SK-N-SH (cell line): Measurements from ENCODE around the gene LHB. TPM values are rescaled to one million over a fixed set of nuclear protein-coding genes. Genes with fewer than 3 reads are reported as not detected.

Source experiments
- CTCF ChIA-PET: fragments of 300-600, 350-600 bp; formaldehyde crosslinking; extraction: SDS; loops from one replicate; lab custom pipeline; 2021; lab: Yijun Ruan, JAX
- POLR2A ChIA-PET: fragments of 350-600 bp; sonication (Branson Sonifier 250); formaldehyde crosslinking; extraction: SDS; loops from one replicate; lab custom pipeline; 2020; ENCODE audit warnings: antibody characterized with exemption, inconsistent platforms; lab: Yijun Ruan, JAX
- DNase-seq: peaks from one replicate; pipeline ENCODE4 v3.0.0; 2012
- H2AFZ ChIP-seq: fragments of 200-600 bp; sonication (generic); 2 replicates; pipeline ENCODE4 v1.8.1; 2016; ENCODE audit warnings: antibody characterized with exemption, mild to moderate bottlenecking, low read depth
- H3F3A ChIP-seq: fragments of 200-600 bp; sonication (generic); replicated peaks from 2 replicates; pipeline ENCODE3; 2016; ENCODE audit warnings: antibody characterized with exemption, mild to moderate bottlenecking; ENCODE audit not compliant: insufficient read depth
- H3K27ac ChIP-seq, 2 experiments: fragments of 200-500 bp in 1 of 2; fragments of 200-600 bp in 1 of 2; sonication (Bioruptor generic) in 1 of 2; sonication (generic), shearing (Covaris generic) in 1 of 2; 2 replicates each; pipeline versions ENCODE4 v1.5.1 to v1.6.1; 2014 to 2016; ENCODE audit warnings: low read depth in 2 of 2, inconsistent platforms in 1 of 2, low read length in 1 of 2, mild to moderate bottlenecking in 1 of 2, mixed read lengths in 1 of 2
- H3K27me3 ChIP-seq: fragments of 200-600 bp; sonication (generic), shearing (Covaris generic); 2 replicates; pipeline ENCODE4 v1.6.1; 2016; ENCODE audit warnings: mixed run types; ENCODE audit not compliant: insufficient read depth
- H3K36me3 ChIP-seq, 2 experiments: fragments of 200-500 bp in 1 of 2; fragments of 200-600 bp in 1 of 2; sonication (Bioruptor generic) in 1 of 2; sonication (generic) in 1 of 2; replicated peaks in 1 of 2; 2 replicates each; pipeline versions ENCODE3 to v1.5.1; 2014 to 2016; ENCODE audit warnings: low read length in 1 of 2, mild to moderate bottlenecking in 1 of 2; ENCODE audit not compliant: insufficient read depth in 2 of 2, control insufficient read depth in 1 of 2
- H3K4me1 ChIP-seq, 2 experiments: fragments of 200-500 bp in 1 of 2; fragments of 200-600 bp in 1 of 2; sonication (Bioruptor generic) in 1 of 2; sonication (generic), shearing (Covaris generic) in 1 of 2; 2 replicates each; pipeline versions ENCODE4 v1.5.1 to v1.6.1; 2014 to 2016; ENCODE audit warnings: low read depth in 1 of 2, low read length in 1 of 2, mixed run types in 1 of 2; ENCODE audit not compliant: insufficient read depth in 2 of 2, control insufficient read depth in 1 of 2
- H3K4me2 ChIP-seq: fragments of 200-600 bp; sonication (generic), shearing (Covaris generic); 2 replicates; pipeline ENCODE4 v1.6.1; 2017; ENCODE audit warnings: mixed run types
- H3K4me3 ChIP-seq, 2 experiments: fragments of 200-500 bp in 1 of 2; fragments of 200-600 bp in 1 of 2; sonication (Bioruptor generic) in 1 of 2; sonication (generic), shearing (Covaris generic) in 1 of 2; 2 replicates each; pipeline versions ENCODE4 v1.5.1 to v1.8.1; 2014 to 2016; ENCODE audit warnings: low read depth in 2 of 2, inconsistent platforms in 1 of 2, low read length in 1 of 2, mild to moderate bottlenecking in 1 of 2, mixed read lengths in 1 of 2, moderate library complexity in 1 of 2
- H3K79me2 ChIP-seq: fragments of 200-600 bp; sonication (generic); 2 replicates; pipeline ENCODE4 v1.8.1; 2017; ENCODE audit warnings: mild to moderate bottlenecking; ENCODE audit not compliant: insufficient read depth
- H3K9ac ChIP-seq: fragments of 200-600 bp; sonication (generic); 2 replicates; pipeline ENCODE4 v1.6.1; 2017; ENCODE audit warnings: mixed run types
- H3K9me2 ChIP-seq: fragments of 200-600 bp; sonication (generic); 2 replicates; pipeline ENCODE4 v1.6.1; 2017; ENCODE audit warnings: mixed run types
- H3K9me3 ChIP-seq: fragments of 200-600 bp; sonication (generic); 2 replicates; pipeline ENCODE4 v1.6.1; 2017; ENCODE audit warnings: mixed run types, mild to moderate bottlenecking, moderate library complexity
- H4K20me1 ChIP-seq: fragments of 200-600 bp; sonication (generic); 2 replicates; pipeline ENCODE4 v1.6.1; 2017; ENCODE audit warnings: mild to moderate bottlenecking, mixed run types; ENCODE audit not compliant: insufficient read depth
- CHD2 ChIP-seq: fragments of 150-350 bp; IDR thresholded peaks from 2 replicates; pipeline ENCODE4 v1.6.1; 2018; ENCODE audit warnings: low read length; ENCODE audit not compliant: partially characterized antibody
- EP300 ChIP-seq, 2 experiments: IDR thresholded peaks; 2 replicates each; pipeline versions ENCODE4 v1.4.0 to v1.6.1; 2012; ENCODE audit warnings: borderline replicate concordance in 1 of 2, low read depth in 1 of 2, low read length in 1 of 2
- EZH2phosphoT487 ChIP-seq: fragments of 200-600 bp; sonication (generic); IDR thresholded peaks from 2 replicates; pipeline ENCODE4 v1.6.1; 2017; ENCODE audit warnings: low read depth, mixed run types, mild to moderate bottlenecking, antibody characterized with exemption, moderate library complexity, borderline replicate concordance
- FOSL2 ChIP-seq: IDR thresholded peaks from 2 replicates; pipeline ENCODE4 v1.4.0; 2012; ENCODE audit warnings: low read depth, mild to moderate bottlenecking, moderate library complexity, borderline replicate concordance
- FOXM1 ChIP-seq: IDR thresholded peaks from 2 replicates; pipeline ENCODE4 v1.4.0; 2012; ENCODE audit warnings: low read depth, mild to moderate bottlenecking
- GABPA ChIP-seq: IDR thresholded peaks from 2 replicates; pipeline ENCODE4 v1.4.0; 2012; ENCODE audit warnings: low read depth, mild to moderate bottlenecking
- JUND ChIP-seq: IDR thresholded peaks from 2 replicates; pipeline ENCODE4 v1.4.0; 2012
- MEF2A ChIP-seq: IDR thresholded peaks from 2 replicates; pipeline ENCODE4 v1.4.0; 2012; ENCODE audit warnings: low read depth, borderline replicate concordance
- NFIC ChIP-seq: IDR thresholded peaks from 2 replicates; pipeline ENCODE4 v1.4.0; 2012; ENCODE audit warnings: borderline replicate concordance
- PBX3 ChIP-seq: IDR thresholded peaks from 2 replicates; pipeline ENCODE4; 2012
- POLR2AphosphoS5 ChIP-seq: IDR thresholded peaks from 2 replicates; pipeline ENCODE4 v1.6.1; 2012; ENCODE audit warnings: low read depth, low read length
- RCOR1 ChIP-seq: fragments of 150-350 bp; IDR thresholded peaks from 2 replicates; pipeline ENCODE4 v1.6.1; 2017; ENCODE audit warnings: antibody characterized with exemption, low read length
- SMC3 ChIP-seq: IDR thresholded peaks from 2 replicates; pipeline ENCODE4 v1.6.1; 2012; ENCODE audit warnings: low read depth, low read length, improper control_type of control experiment
- TAF1 ChIP-seq: IDR thresholded peaks from 2 replicates; pipeline ENCODE4 v1.6.1; 2012; ENCODE audit warnings: low read depth, mild to moderate bottlenecking, low read length, moderate library complexity, borderline replicate concordance
- TCF12 ChIP-seq: IDR thresholded peaks from 2 replicates; pipeline ENCODE4 v1.4.0; 2012
- USF2 ChIP-seq: fragments of 150-350 bp; IDR thresholded peaks from 2 replicates; pipeline ENCODE4 v1.6.1; 2017; ENCODE audit warnings: antibody characterized with exemption, low read length, low read depth, borderline replicate concordance
- YY1 ChIP-seq: IDR thresholded peaks from 2 replicates; pipeline ENCODE4 v1.4.0; 2012; ENCODE audit warnings: low read depth, mild to moderate bottlenecking
- ZBTB33 ChIP-seq: IDR thresholded peaks from 2 replicates; pipeline ENCODE4 v1.4.0; 2012; ENCODE audit warnings: low read depth, borderline replicate concordance
- WGBS: methylation state at CpG from one replicate; pipeline ENCODE4 v1.1.6; 2017; ENCODE audit warnings: low lambda C conversion rate; 5-methylcytosine and 5-hydroxymethylcytosine counted together
- polyA plus RNA-seq, 3 experiments: library from polyadenylated mRNA; depleted of rRNA; stranded (reverse); fragments of >200 nt; gene quantifications; 2 replicates each; pipeline ENCODE4 v1.2.3, GENCODE V29; 2012

Gene LHB
- polyA plus RNA-seq, 1 of the 3 experiments (the other 2 are of a cell fraction) = 0.13 TPM

GRCh38 chr19:49011194-49011593 is 5.7 kb downstream of the LHB start:
- CTCF ChIA-PET = interaction anchor here (1.3 to 8.6 kb wide), 2 partner anchors 8 to 12 kb away, joined by 5 to 68 read pairs; no protein-coding TSS in a partner anchor

More at GRCh38 chr19:49011194-49011593, 5.7 kb downstream of the LHB start:
- H3K36me3 ChIP-seq = peaks cover 7 to 55% of the 10 kb centered on the region in 2 experiments
- TF ChIP-seq EZH2phosphoT487 (no peak), EP300 (IDR thresholded peaks at IDR 0.05; ENCODE audit: borderline replicate concordance in 1 of 2, low read depth in 1 of 2, low read length in 1 of 2) (no peak), YY1 (no peak), RCOR1 (no peak), FOXM1 (no peak), GABPA (no peak), FOSL2 (no peak), ZBTB33 (no peak), CHD2 (no peak), POLR2AphosphoS5 (no peak), TCF12 (no peak), SMC3 (no peak), JUND (no peak), TAF1 (no peak), MEF2A (no peak), NFIC (no peak), PBX3 (no peak), USF2 (no peak)
- no peaks in the 10 kb centered on the region for H4K20me1 ChIP-seq
- H3K4me2 ChIP-seq = no peak overlapping the region
- peaks cover 7% of the 10 kb centered on the region for H3F3A ChIP-seq
- H3K9me3 ChIP-seq = no peaks in the 10 kb centered on the region
- H3K27me3 ChIP-seq = no peaks in the 10 kb centered on the region
- H3K9me2 ChIP-seq = no peaks in the 10 kb centered on the region
- H3K9ac ChIP-seq = no peak overlapping the region
- H3K4me1 ChIP-seq = no peaks in the 10 kb centered on the region
- no peak overlapping the region for H3K4me3 ChIP-seq
- H3K79me2 ChIP-seq = no peaks in the 10 kb centered on the region
- POLR2A ChIA-PET = no interaction called here
- WGBS = 90% methylated on average over 13 of the region's 17 CpGs
- H2AFZ ChIP-seq = no peak overlapping the region
- H3K27ac ChIP-seq = no peak overlapping the region
- DNase-seq = no peak
